ENCODE results near the gene ZCCHC4.
A peak's percentile ranks its signal among the peaks of the same experiment; 100 is the strongest.

ZCCHC4 gene

GRCh38 chr4:25347971-25348370 lies 35.4 kb downstream of the ZCCHC4 start:
- H3K27ac ChIP-seq, result no peak overlapping the region
- no peak for TF ChIP-seq CTCF (conservative IDR thresholded peaks at IDR 0.05)

DNA sequence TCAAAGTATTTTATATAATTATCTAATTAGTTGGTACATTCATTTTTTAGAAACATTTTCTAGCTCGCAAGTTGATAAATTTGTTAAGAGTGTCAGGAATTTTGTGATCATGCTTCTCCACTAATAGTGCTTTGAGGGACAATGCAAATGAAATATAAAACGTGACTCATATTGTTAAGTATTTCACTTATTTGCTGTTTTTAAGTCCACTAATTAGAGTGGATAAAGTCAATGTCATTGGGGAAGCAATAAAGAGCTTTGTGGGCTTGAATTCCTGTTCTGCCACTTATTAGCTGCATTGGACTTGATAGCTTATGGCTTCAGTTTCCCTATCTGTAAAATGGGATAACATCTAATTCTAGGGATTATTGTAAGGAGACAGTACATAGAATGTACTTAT lies 38.0 kb downstream of the ZCCHC4 start:
- no peak overlapping the region; the same call in 1 of the 2 replicates for H3K27ac ChIP-seq
- no peak for TF ChIP-seq CTCF (conservative IDR thresholded peaks at IDR 0.05)

DNA sequence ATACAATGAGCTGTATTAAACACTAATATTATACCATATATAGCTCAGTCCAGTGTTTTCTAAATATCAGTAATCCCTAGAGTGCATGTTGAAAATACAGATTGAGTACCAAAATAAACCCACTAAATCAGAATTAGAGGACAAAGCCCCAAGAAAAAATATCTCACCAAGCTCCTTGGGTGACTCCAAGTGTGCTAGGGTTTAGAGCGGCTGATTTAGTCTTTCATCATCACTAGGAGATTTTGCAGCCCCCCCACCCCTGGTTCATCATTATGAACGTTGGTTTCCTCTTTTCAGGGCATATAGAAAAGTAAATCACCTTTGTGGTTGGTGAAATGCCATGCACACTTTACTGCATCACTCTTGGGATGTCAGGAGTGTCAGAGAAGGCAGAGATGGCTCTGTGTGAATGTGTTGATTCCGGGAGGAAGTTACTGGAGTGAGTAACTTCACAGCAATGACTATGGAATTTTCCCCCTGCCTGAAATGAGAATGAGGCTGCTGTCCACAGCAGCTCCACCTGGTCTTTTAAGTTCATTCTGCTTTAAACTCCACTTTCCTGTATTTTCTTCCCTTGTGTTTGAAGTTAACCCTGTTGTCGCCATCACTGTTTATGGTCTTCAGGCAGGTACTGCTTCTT lies 39.3 kb downstream of the ZCCHC4 start:
- no peak for TF ChIP-seq CTCF (conservative IDR thresholded peaks at IDR 0.05)
- H3K27ac ChIP-seq, result no peak overlapping the region

DNA sequence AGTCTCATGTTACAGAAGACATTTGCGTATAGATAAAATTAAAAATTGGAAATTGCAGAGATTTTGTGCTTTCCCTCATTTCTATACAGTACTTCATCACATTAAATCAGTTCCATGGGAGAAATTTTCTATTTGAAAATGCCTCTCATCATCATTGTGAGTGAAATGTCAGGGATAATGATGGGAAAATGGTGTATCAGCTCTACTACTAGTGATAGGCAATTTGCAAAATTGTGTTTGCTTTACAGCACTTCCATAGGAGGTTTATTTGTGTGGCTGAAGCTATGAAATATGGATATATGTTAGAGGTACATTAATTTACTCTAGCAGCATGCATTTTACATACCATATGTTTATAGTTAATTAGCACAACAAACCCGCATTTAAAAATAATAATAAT lies 43.5 kb downstream of the ZCCHC4 start:
- TF ChIP-seq CTCF (conservative IDR thresholded peaks at IDR 0.05), result no peak
- peak overlapping the region; percentile 84 for H3K27ac ChIP-seq

DNA sequence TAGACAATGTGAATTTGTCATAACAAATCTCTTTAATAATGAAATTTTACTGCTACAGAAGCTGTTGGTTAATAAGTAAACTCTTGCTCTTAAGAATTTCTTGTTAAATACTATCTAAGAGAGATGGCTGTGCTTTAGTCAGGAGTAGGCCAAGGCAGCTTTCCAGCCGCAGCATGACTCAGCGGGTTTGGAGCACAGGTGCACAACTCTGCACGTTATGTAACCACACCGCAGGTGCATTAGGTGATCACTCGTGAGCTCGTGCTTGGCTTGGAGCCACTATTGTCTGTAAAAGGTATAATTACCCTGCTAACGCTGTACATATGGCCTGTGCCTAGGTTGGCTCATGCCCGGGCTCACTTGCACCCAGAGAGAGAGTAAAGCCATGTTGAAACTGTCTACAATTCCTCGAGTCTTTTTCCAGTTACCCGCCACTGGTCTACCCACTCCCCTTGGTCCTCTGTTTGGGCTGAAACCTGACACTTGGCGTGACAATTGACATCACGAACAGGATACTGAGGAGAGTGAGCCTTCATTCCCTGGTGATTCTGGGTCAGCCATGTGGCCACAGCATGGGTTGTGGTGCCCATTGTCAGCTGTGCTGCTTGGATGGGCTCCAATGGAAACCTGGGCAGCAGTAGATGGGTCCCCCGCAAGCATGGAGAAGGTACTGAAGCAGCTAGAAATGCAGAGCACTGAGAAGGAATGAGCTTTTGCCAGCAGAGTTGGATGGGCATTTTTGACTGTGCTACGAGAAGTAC lies 46.1 kb downstream of the ZCCHC4 start:
- peak overlapping the region; percentile 84 for H3K27ac ChIP-seq
- TF ChIP-seq CTCF (conservative IDR thresholded peaks at IDR 0.05), result no peak

DNA sequence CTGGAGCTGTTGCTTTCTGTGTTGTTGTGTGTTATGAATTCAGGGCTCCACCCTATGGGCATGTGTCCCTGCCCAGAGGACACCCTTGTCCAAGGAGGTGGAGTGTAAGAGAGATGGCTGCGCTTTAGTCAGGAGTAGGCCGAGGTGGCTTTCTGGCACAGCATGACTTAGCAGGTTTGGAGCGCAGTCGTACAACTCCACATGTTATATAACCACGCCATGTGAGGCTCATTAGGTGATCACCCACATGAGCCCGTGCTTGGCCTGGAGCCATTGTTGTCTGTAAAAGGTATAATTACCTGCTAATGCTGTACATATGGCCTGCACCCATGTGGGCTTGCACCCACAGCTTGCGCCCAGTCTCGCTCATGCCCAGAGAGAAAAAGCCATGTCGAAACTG lies 48.7 kb downstream of the ZCCHC4 start:
- H3K27ac ChIP-seq, result no peak overlapping the region
- no peak for TF ChIP-seq CTCF (conservative IDR thresholded peaks at IDR 0.05)

GRCh38 chr4:25367004-25367621 lies 54.5 kb downstream of the ZCCHC4 start:
- peak; percentile 82 for TF ChIP-seq CTCF (conservative IDR thresholded peaks at IDR 0.05)

More at GRCh38 chr4:25367004-25367621, 54.5 kb downstream of the ZCCHC4 start:
- peak overlapping the region; percentile 61; the same call in 1 of the 2 replicates for H3K27ac ChIP-seq

Measured in VCaP (cell line).